Stimulated activated CD8-positive, alpha-beta memory T cell treated with anti-CD3 and anti-CD28 coated beads, Interleukin-4, amount 100 ng/mL, for 24 hours (primary cell): Measurements from ENCODE around the gene RPL29.
A peak's percentile ranks its signal among the peaks of the same experiment; 100 is the strongest.
"Not testable (repeated sequence)": the region's sequence is repeated elsewhere in the genome, so short reads cannot be mapped to it uniquely, and the experiment has no call there.

Experiments
- DNase-seq: peaks from one replicate; pipeline ENCODE4 v3.0.0-alpha.2; 2020; ENCODE audit warnings: low read depth

RPL29 gene

DNA sequence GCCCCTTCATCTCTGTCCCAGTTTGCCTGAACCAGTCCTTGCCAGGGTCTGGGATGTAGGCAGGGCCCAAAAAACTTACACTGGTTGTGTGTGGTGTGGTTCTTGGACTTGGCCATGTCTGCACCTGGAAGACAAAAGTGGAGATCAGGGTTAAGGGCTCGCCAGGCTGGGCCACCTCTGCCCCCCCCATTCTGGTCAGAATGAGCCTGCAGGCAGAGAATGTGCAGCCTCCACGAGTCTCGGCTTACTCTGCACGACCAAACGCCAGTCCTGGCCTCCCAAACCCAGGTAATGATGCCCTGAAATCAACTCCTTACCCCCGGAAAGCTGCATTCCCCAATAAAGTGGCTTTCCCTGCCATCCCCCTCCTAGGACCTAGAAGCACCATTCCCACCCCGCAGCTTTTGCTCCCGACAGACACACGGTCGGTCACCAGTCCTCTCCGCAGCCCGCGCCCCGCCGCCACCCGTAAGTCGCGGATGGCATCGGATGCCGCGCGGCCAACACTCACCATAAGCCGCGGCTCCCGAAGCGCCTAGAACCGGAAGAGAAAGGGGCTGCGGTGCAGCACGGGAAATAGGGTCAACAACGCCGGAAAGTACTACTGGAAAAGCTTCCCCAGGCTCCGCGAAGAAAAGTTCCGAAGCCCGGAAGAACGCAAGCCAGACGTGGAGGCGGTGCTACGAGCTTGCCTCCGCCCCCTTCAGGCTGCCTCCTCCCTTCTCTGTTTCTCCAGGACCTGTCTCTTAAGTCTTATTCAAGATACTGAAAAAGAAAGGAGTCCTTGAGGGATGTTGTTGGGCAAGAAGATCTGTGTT is at the start of gene RPL29:
Gene RPL29 (minus strand): TSS at position 550 of the 818 bp plus-strand sequence. CDS start 434 bp downstream, at position 116.
- DNase-seq: peak; percentile 80

DNA sequence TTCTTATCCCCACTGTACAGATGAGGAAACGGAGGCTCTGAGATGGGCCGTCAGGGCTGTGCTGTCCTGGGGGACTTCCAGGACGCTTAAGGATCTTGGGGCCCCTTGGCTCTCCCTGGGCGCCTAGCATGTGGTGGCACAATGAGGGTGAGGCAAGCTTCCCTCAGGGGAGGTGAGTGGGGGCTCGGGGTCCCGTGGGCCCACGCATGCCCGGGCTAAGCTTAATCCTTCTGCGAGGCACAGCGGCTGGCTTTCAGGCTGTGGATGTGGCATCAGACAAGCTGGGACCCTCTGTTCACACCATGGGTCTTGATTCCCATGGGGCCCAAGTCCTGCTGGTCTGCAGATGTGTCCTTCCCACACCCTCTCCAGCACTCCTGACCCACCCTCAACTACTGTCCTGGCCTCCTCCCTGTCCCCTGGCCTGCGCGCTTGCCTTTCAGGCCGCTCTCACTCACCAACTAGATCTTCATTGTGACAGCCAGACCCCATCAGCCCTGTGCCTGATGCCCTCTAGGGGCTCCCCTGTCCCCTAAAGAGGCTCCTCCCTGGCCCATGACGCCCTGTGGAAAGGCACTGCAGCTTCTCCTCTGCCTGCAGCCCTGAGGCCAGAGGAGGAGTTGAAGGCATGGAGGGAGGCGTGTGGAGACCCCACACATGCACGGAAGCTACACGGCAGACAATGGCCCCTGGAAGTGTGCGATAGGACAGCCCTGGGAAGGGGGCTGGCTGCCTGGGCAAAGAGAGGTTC is 49.3 kb upstream of the RPL29 start:
- no peak for DNase-seq

- DNase-seq: no peak
Measured at GRCh38 chr3:52043750-52044149, 48.1 kb upstream of the RPL29 start.

GRCh38 chr3:52043039-52043438 is 47.3 kb upstream of the RPL29 start:
- DNase-seq: not testable (repeated sequence)

DNA sequence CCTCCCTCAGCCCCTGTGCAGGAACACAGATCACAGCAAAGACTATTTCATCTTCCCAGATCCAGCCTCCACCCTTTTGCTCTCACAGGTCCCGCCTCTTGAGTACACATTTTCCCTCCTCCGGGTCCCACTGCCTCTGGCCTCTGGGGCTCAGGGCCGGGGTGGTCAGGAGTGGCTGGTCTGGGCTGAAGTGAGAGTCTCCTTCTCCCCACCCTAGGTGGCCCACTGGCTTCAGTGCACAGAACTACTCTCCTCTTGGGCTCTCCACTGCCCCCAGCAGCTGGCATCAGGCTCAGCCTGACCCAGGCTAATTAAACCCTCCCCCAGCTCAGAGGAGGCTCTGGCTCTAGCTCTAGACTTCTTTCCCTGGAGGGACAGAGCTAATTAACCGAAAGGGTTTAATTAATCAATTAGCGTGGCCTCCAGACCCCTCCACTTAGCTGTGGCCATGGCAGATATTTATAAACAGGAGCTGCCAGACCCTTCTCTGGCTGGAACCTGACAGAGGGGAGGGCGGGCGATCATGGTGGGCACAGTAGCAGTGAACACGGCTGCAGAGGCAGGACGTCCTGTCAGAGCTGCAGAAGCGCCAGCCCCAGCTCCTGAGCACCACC is 45.5 kb upstream of the RPL29 start:
- DNase-seq: no peak

DNA sequence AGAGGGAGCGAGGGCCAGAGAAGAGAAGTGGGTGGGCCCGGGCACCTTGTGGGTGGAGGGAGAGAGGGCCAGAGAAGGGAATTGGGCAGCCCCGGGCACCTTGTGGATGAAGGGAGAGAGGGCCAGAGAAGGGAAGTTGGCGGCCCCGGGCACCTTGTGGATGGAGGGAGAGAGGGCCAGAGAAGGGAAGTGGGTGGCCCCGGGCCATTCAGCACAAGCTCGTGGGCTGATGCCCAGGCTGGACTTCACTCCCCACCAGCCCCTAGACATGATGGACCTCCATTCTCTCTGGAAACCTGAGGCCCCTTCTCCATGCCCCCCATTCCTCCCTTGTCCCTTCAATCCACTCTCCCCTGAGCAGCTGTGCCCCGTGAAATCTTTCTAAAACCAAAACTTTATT is 44.9 kb upstream of the RPL29 start:
- DNase-seq: no peak

- DNase-seq: no peak
Measured at GRCh38 chr3:52039846-52040245, 44.2 kb upstream of the RPL29 start.

GRCh38 chr3:52039426-52039825 is 43.7 kb upstream of the RPL29 start:
- no peak for DNase-seq

DNA sequence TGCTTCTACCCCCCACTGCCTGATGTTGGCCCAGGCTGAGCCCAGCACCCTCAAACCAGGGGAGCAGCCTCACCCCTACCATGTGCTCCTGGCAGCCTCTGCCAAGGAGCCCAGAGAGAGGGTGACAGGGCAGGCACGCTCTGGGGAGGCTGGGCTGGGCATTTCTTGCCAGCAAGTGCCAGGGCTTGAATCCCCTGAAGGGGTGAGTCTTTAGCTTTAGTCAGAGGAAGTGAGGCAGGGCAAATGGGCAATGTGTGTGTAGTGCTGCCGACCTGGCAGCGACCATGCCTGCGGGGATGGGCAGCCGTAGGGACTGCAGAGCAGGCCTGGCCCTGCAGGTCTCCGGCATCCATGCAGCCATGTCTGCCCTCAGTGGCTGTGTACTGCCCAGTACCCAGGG is 42.5 kb upstream of the RPL29 start:
- no peak for DNase-seq

DNA sequence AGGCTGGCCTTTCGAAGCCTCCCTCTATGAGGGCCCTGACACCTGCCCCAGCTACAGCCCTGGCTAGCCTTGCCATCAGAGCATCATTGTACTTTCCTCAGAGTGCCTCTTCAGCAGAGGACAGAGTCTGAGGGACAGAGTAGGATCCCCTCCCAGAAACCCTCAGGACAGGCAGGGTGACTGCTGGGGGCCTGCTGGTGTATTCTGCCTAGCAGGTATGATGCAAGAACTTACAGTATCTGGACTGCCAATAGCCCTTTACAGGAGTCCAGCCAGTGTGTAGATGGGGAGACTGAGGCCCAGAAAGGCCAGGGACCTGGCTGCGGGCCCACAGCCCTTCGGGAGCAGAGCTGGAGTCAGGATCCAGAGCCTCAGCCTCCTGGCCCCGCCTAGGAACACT is 41.6 kb upstream of the RPL29 start:
- DNase-seq: no peak

DNA sequence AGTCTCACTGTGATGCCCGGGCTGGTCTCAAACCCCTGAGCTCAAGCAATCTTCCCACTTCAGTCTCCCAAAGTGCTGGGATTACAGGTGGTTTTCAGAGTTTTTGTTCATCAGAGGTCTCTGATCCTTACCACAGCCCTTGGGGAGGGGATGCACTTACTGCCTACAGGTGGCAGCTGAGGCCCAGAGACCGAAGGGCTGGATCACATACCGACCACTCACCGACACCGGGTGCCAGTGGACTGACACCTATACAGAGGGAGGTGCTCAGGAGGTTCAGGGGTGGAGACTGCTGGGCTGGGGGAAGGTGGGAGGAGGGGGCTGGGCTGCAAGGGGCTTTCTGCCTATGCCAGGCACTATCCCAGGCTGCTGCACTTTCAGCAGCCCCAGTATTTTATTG is 41.1 kb upstream of the RPL29 start:
- no peak for DNase-seq

DNA sequence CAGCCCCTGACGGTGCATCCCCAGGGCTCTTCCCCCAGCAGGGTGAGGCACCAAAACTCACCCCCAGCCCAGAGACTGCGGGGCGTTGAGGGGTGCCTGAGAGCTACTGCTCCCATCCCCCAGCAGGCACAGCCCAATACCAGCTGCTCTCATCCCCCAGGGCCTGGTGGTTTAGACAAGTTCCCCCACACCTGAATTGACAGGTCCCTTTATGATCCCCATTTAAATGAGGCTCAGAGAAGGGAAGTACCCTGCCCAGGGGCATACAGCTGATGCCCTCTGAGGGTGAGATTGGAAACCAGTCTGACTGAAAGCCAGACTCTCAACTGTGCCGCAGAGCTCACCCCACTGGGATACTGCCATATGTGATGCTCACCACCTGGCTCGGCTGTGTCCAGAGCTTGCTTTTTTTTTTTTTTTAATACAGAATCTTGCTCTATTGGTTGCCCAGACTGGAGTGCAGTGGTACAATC is 40.6 kb upstream of the RPL29 start:
- no peak for DNase-seq

GRCh38 chr3:52034651-52035050 is 39.0 kb upstream of the RPL29 start:
- DNase-seq: no peak

DNA sequence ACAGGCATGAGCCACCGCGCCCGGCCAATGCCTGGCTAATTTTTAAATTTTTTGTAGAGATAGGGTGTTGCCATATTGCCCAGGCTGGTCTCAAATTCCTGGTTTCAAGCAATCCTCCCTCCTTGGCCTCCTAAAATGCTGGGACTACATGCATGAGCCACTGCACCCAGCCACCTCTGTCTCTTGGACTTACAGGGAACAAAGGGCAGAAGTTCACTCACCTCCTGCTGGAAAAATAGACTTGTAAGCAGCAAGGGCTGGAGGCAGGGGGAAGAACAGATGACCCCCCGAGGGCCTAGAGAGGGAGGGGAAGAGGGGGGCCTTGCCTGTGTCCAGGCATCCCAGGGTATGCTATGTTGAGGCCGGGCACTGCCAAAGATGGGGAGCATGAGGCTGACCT is 38.5 kb upstream of the RPL29 start:
- no peak for DNase-seq

DNA sequence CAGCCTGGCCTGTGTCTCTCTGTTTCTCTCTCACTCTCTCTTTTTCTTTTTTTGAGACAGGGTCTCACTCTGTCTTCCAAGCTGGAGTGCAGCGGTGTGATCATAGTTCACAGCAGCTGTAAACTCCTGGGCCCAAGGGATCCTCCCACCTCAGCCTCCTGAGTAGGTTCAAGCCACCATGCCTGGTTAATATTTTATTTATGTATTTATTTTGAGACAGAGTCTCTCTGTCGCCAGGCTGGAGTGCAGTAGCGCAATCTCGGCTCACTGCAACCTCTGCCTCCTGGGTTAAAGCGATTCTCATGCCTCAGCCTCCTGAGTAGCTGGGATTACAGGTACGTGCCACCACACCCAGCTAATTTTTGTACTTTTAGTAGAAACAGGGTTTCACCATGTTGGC is 38.1 kb upstream of the RPL29 start:
- DNase-seq: not testable (repeated sequence)

GRCh38 chr3:52032702-52033408 is 37.2 kb upstream of the RPL29 start:
- no peak for DNase-seq

DNA sequence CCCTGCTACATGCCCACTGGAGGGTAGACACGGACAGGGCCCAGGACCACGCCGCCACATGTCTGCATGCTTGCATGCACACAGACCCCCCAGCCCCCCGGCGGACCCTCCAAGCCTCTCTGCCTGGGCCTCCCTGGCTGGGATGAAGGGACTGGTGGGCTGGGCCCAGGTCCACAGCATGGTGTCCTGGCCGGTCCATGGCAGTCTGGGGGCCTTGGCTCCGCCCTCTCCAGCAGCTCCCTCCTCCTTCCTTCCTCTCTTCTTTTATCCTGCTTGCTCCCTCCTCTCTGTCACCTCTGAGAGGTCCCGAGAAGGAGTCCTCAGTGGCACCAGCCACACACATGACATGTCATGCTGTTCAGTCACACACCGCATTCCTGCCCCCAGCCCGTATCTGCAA is 36.2 kb upstream of the RPL29 start:
- DNase-seq: no peak

DNA sequence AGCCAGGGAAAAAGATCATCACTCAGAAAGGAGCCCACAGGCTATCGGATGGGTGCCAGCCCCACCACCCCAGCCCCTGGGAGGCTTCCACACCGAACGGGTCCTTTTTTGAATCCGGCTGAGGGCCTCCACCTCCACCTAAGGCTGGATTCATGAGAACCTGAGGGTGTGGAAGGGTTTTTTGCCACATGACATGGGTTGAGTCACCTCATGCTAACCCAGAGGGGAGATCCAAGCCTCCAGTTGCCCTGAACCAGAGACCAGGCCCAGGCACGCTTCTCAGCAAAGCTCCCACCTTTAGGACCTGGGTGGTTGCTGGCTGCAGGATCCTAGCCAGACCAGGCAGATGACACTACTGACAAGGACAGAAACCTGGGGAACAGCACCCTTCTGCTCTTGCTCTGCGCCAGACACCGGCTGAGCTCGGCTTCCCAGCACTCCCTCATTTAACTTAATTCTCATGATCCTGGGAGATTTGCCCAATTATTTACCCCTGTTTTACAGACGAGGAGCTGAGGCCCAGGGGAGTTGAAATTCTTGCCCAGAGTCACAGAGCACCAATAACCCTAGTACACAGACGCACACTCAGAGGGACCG is 35.1 kb upstream of the RPL29 start:
- DNase-seq: no peak

DNA sequence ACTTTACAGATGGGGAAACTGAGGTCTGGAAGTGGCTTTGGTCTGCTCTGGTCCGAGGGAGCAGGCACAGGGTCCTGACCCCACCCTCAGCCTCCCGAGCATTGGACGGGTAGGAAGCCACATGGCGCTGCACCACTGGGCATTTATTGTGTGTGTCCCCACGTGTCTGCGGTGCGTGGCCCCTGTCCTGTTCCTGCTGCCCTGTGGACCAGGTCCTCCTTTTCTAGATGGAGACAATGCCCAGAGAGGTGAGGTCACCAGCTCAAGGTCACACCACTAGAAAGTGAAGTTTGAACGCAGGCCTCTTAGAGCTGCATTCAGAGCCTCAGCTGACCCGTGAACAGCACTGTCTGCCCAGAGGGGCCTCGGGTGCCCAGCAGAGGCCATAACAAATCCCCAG is 33.8 kb upstream of the RPL29 start:
- DNase-seq: no peak

DNA sequence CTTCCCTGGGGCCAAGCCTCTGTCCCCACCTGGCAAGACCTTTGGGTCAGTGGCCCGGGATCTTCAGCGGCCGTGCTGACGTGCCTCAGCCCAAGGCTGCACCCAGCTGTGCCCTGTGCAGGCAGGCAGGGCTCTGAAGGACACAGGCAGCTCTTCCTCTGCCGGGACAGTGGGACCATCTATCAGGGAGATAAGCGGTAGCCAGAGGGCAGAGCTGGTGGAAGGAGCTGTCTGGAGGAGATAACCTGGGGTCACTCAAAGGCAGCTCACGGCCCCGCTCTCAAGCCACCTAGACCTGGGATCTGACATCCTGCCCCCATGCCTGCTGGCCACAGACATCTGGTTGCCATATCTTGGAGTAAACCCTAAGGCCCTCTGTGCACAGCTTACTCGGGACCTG is 33.4 kb upstream of the RPL29 start:
- DNase-seq: no peak

- DNase-seq: no peak
Measured at GRCh38 chr3:52028572-52028971, 32.9 kb upstream of the RPL29 start.

- DNase-seq: no peak
Measured at GRCh38 chr3:52026041-52026440, 30.3 kb upstream of the RPL29 start.
